Transverse colon (tissue), 4 donors: ENCODE measurements around the gene CSNK1G1. TPM values are rescaled to one million over a fixed set of nuclear protein-coding genes. Genes with fewer than 3 reads are reported as not detected.

Experiments
- DNase-seq: peaks from one replicate; pipeline ENCODE4 v3.0.0-alpha.2; 2019
- H3K27ac ChIP-seq, 4 donors: fragments of 200-600 bp; sonication (generic); 2 replicates each; pipeline ENCODE4 v1.5.1; 2016 to 2018; ENCODE audit warnings: inconsistent platforms in 4 of 4
- H3K27me3 ChIP-seq: fragments of 200-600 bp; sonication (generic); 2 replicates; pipeline ENCODE4 v1.5.1; 2017; ENCODE audit warnings: inconsistent platforms
- H3K36me3 ChIP-seq, 4 donors: fragments of 200-600 bp; sonication (generic); 2 replicates each; pipeline ENCODE4 v1.5.1; 2017 to 2019; ENCODE audit warnings: inconsistent platforms in 4 of 4
- H3K4me1 ChIP-seq, 4 donors: fragments of 200-600 bp; sonication (generic); 2 replicates each; pipeline ENCODE4 v1.5.1; 2017 to 2020; ENCODE audit warnings: inconsistent platforms in 4 of 4
- H3K4me3 ChIP-seq, 4 donors: fragments of 200-600 bp; sonication (generic); 1 replicate in 1 of 4; 2 replicates in 3 of 4; pipeline versions ENCODE4 v1.5.1 to v1.6.1; 2017 to 2019; ENCODE audit warnings: inconsistent platforms in 4 of 4
- H3K9me3 ChIP-seq, 2 donors: fragments of 200-600 bp; sonication (generic); 2 replicates each; pipeline ENCODE4 v1.5.1; 2017 to 2019; ENCODE audit warnings: inconsistent platforms in 2 of 2
- CTCF ChIP-seq, 5 experiments: fragments of 200-600 bp in 3 of 5; fragments of 450-650 bp in 2 of 5; sonication (generic) in 3 of 5; IDR thresholded peaks; 1 replicate in 2 of 5; 2 replicates in 3 of 5; pipeline ENCODE4 v1.5.1; 2016 to 2017; ENCODE audit warnings: antibody characterized with exemption in 5 of 5, inconsistent platforms in 3 of 5, mild to moderate bottlenecking in 2 of 5, moderate library complexity in 1 of 5
- EP300 ChIP-seq: sonication (generic); formaldehyde crosslinking; IDR thresholded peaks from one replicate; pipeline ENCODE4 v1.6.1; 2017; ENCODE audit warnings: antibody characterized with exemption, low read depth
- POLR2A ChIP-seq: fragments of 450-650 bp; IDR thresholded peaks from one replicate; pipeline ENCODE4 v1.6.1; 2016; ENCODE audit warnings: antibody characterized with exemption, mild to moderate bottlenecking, moderate library complexity
- POLR2AphosphoS5 ChIP-seq, 3 donors: sonication (generic); formaldehyde crosslinking; IDR thresholded peaks; one replicate each; pipeline ENCODE4 v1.6.1; 2016; ENCODE audit warnings: antibody characterized with exemption in 3 of 3
- WGBS, 2 donors: methylation state at CpG; one replicate each; pipeline ENCODE4 v1.1.5; 2018; ENCODE audit warnings: low coverage in 1 of 2; 5-methylcytosine and 5-hydroxymethylcytosine counted together
- in situ Hi-C, 4 donors: fragments of 200-750 bp; cut with MboI; loops; one replicate each; pipeline versions ENCODE4 v1.15.0 to v1.15.1; 2017; ENCODE audit warnings: low sequenced_read_pairs in 3 of 4, low pct_ligation_motif_present in 1 of 4, low pct_unique_long_range_greater_than_20kb in 1 of 4
- intact Hi-C: fragments of 100-400 bp; cut with DNase I; formaldehyde crosslinking; loops from one replicate; pipeline ENCODE4 v1.15.1; 2023; ENCODE audit warnings: low total_unique reads
- total RNA-seq, 4 donors: library from RNA; depleted of rRNA; stranded (reverse); fragments of >200 nt; gene quantifications; one replicate each; pipeline ENCODE4 v1.1.0, GENCODE V29; 2016

The CSNK1G1 gene
- total RNA-seq, 4 donors from 2014 or later = 6.2 to 34.4 (median 19.7) TPM

- no peak for DNase-seq
- intact Hi-C loops (no loop called here), in situ Hi-C loops (no loop called here)
- H3K9me3 ChIP-seq = no peaks in the 10 kb centered on the region
- no peak overlapping the region for H3K4me3 ChIP-seq
- H3K4me1 ChIP-seq = peaks cover 0 to 2% (median under 1%) of the 10 kb centered on the region in 4 donors
- WGBS, 2 donors = 59 to 87% methylated on average over 2 to 8 of the region's 8 CpGs
- no peak overlapping the region for H3K27ac ChIP-seq
- no peaks in the 10 kb centered on the region for H3K27me3 ChIP-seq
- TF ChIP-seq CTCF (IDR thresholded peaks at IDR 0.05) (no peak), EP300 (no peak), POLR2A (no peak), POLR2AphosphoS5 (IDR thresholded peaks at IDR 0.05) (no peak)
- no peaks in the 10 kb centered on the region for H3K36me3 ChIP-seq
Measured at GRCh38 chr15:64288999-64289398, 67.0 kb downstream of the CSNK1G1 start.

GRCh38 chr15:64288577-64288976 is 67.4 kb downstream of the CSNK1G1 start:
- intact Hi-C loops (no loop called here), in situ Hi-C loops (no loop called here)
- Histone ChIP-seq H3K36me3 (no peaks in the 10 kb centered on the region), H3K4me3 (no peak overlapping the region), H3K9me3 (no peaks in the 10 kb centered on the region), H3K27me3 (no peaks in the 10 kb centered on the region), H3K27ac (no peak overlapping the region), H3K4me1 (peaks cover 0 to 5% (median 2%) of the 10 kb centered on the region in 4 donors)
- no peak for TF ChIP-seq CTCF (IDR thresholded peaks at IDR 0.05)
- TF ChIP-seq POLR2AphosphoS5 (IDR thresholded peaks at IDR 0.05) = no peak
- no peak for TF ChIP-seq EP300
- TF ChIP-seq POLR2A = no peak
- WGBS, 2 donors = 75 to 100% methylated on average over 1 of the region's 1 CpG
- no peak for DNase-seq

DNA sequence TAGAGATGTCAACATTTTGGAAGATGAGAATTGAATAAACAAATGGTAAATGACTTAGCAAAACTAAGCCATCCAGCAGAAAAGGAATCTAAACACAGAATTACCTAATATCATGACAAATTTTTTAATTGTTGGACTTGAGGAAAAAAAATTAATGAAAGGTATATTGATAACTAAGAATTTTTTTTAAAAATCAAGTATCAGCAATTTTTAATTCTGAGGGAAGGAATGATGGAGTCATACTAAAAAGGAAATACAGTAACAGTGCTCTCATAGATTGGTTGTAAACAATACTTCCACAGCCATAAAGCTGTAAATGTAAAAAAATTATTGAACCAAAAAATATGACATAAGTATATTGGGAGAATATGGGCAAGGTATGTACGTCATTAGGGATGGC is 68.0 kb downstream of the CSNK1G1 start:
- Histone ChIP-seq H3K9me3 (no peaks in the 10 kb centered on the region), H3K27me3 (no peaks in the 10 kb centered on the region), H3K36me3 (no peaks in the 10 kb centered on the region), H3K4me3 (no peak overlapping the region), H3K4me1 (peaks cover 0 to 6% (median 2%) of the 10 kb centered on the region in 4 donors), H3K27ac (no peak overlapping the region)
- 73 to 77% methylated on average over 1 of the region's 1 CpG for WGBS, 2 donors
- DNase-seq = no peak
- in situ Hi-C loops = no loop called here
- intact Hi-C loops = no loop called here
- TF ChIP-seq CTCF (IDR thresholded peaks at IDR 0.05) = no peak
- TF ChIP-seq POLR2A = no peak
- no peak for TF ChIP-seq POLR2AphosphoS5 (IDR thresholded peaks at IDR 0.05)

- intact Hi-C loops = no loop called here
- H3K4me1 ChIP-seq = peaks cover 0 to 6% (median 2%) of the 10 kb centered on the region in 4 donors
- H3K4me3 ChIP-seq = no peak overlapping the region
- no peaks in the 10 kb centered on the region for H3K9me3 ChIP-seq
- H3K27me3 ChIP-seq = no peaks in the 10 kb centered on the region
- H3K36me3 ChIP-seq = no peaks in the 10 kb centered on the region
- no peak overlapping the region for H3K27ac ChIP-seq
- no peak for TF ChIP-seq CTCF (IDR thresholded peaks at IDR 0.05)
- TF ChIP-seq EP300 = no peak
- TF ChIP-seq POLR2AphosphoS5 (IDR thresholded peaks at IDR 0.05) = no peak
- no peak for TF ChIP-seq POLR2A
- in situ Hi-C loops = no loop called here
- DNase-seq = no peak
Measured at GRCh38 chr15:64286473-64286872, 69.5 kb downstream of the CSNK1G1 start.
